HepG2 (cell line): ENCODE data around the gene MEX3D.

Experiments used
- CENPX ChIP-seq: sonication (generic); formaldehyde crosslinking; IDR thresholded peaks from 2 replicates; pipeline ENCODE4 v1.9.0; 2021; ENCODE audit warnings: mild to moderate bottlenecking, missing genetic modification reagents, moderate library complexity
- CTCF ChIP-seq: sonication (generic); formaldehyde crosslinking; IDR thresholded peaks from 2 replicates; pipeline ENCODE4 v1.5.0; 2020; ENCODE audit warnings: mild to moderate bottlenecking, missing genetic modification reagents, moderate library complexity
- KDM2A ChIP-seq: sonication (generic); formaldehyde crosslinking; IDR thresholded peaks from 2 replicates; pipeline ENCODE4 v1.4.0; 2020; ENCODE audit warnings: low read depth, missing genetic modification reagents, borderline replicate concordance
- MYNN ChIP-seq: sonication (generic); formaldehyde crosslinking; IDR thresholded peaks from 2 replicates; pipeline ENCODE4 v1.4.0; 2020; ENCODE audit warnings: mild to moderate bottlenecking, low read depth, missing genetic modification reagents
- NFE2L2 ChIP-seq: fragments of 150-350 bp; IDR thresholded peaks from 2 replicates; pipeline ENCODE4 v1.6.1; 2014; ENCODE audit warnings: low read length
- NR2C2 ChIP-seq: sonication (generic); formaldehyde crosslinking; IDR thresholded peaks from 2 replicates; pipeline ENCODE4 v1.4.0; 2020; ENCODE audit warnings: missing genetic modification reagents, mild to moderate bottlenecking, moderate library complexity, borderline replicate concordance
- RELA ChIP-seq: sonication (generic); formaldehyde crosslinking; IDR thresholded peaks from 2 replicates; pipeline ENCODE4 v1.4.0; 2020; ENCODE audit warnings: missing genetic modification reagents
- REPIN1 ChIP-seq: sonication (generic); formaldehyde crosslinking; IDR thresholded peaks from 2 replicates; pipeline ENCODE4 v1.8.0; 2022; ENCODE audit warnings: missing genetic modification reagents, low read depth, mild to moderate bottlenecking, borderline replicate concordance
- TCF7L2 ChIP-seq: IDR thresholded peaks from 2 replicates; pipeline ENCODE4 v1.6.1; 2011; ENCODE audit warnings: mild to moderate bottlenecking, low read depth, low read length, moderate library complexity
- ZBTB20 ChIP-seq: sonication (generic); formaldehyde crosslinking; IDR thresholded peaks from 2 replicates; pipeline ENCODE4 v1.8.1; 2023; ENCODE audit warnings: missing genetic modification reagents, low read depth, mild to moderate bottlenecking, borderline replicate concordance
- ZFP41 ChIP-seq: sonication (generic); formaldehyde crosslinking; IDR thresholded peaks from 2 replicates; pipeline ENCODE4 v1.4.0; 2020; ENCODE audit warnings: mild to moderate bottlenecking, missing genetic modification reagents, borderline replicate concordance
- ZFX ChIP-seq: sonication (generic); formaldehyde crosslinking; IDR thresholded peaks from 2 replicates; pipeline ENCODE4 v1.4.0; 2020; ENCODE audit warnings: mild to moderate bottlenecking, low read depth, missing genetic modification reagents, moderate library complexity
- TF ChIP-seq, protein P1 (sequence below): sonication (generic); formaldehyde crosslinking; conservative IDR thresholded peaks from 2 replicates; pipeline ENCODE4 v1.4.0; 2020; ENCODE audit warnings: missing genetic modification reagents
- TF ChIP-seq, protein P2 (sequence below): sonication (generic); formaldehyde crosslinking; IDR thresholded peaks from 2 replicates; pipeline ENCODE4 v1.9.0; 2021; ENCODE audit warnings: missing genetic modification reagents, borderline replicate concordance

- TF ChIP-seq CTCF (CRISPR knock-in tag) (no peak), NFE2L2 (no peak), NR2C2 (CRISPR knock-in tag) (no peak), ZFX (CRISPR knock-in tag) (no peak), TCF7L2 (no peak), ZFP41 (CRISPR knock-in tag) (no peak), MYNN (CRISPR knock-in tag) (no peak), CENPX (CRISPR knock-in tag) (no peak), REPIN1 (CRISPR knock-in tag) (no peak), RELA (CRISPR knock-in tag) (no peak), KDM2A (no peak), ZBTB20 (CRISPR knock-in tag) (no peak)
- TF ChIP-seq, protein P1, sequence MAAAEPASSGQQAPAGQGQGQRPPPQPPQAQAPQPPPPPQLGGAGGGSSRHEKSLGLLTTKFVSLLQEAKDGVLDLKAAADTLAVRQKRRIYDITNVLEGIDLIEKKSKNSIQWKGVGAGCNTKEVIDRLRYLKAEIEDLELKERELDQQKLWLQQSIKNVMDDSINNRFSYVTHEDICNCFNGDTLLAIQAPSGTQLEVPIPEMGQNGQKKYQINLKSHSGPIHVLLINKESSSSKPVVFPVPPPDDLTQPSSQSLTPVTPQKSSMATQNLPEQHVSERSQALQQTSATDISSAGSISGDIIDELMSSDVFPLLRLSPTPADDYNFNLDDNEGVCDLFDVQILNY (CRISPR knock-in tag), result no peak
- TF ChIP-seq, protein P2, sequence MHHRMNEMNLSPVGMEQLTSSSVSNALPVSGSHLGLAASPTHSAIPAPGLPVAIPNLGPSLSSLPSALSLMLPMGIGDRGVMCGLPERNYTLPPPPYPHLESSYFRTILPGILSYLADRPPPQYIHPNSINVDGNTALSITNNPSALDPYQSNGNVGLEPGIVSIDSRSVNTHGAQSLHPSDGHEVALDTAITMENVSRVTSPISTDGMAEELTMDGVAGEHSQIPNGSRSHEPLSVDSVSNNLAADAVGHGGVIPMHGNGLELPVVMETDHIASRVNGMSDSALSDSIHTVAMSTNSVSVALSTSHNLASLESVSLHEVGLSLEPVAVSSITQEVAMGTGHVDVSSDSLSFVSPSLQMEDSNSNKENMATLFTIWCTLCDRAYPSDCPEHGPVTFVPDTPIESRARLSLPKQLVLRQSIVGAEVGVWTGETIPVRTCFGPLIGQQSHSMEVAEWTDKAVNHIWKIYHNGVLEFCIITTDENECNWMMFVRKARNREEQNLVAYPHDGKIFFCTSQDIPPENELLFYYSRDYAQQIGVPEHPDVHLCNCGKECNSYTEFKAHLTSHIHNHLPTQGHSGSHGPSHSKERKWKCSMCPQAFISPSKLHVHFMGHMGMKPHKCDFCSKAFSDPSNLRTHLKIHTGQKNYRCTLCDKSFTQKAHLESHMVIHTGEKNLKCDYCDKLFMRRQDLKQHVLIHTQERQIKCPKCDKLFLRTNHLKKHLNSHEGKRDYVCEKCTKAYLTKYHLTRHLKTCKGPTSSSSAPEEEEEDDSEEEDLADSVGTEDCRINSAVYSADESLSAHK, result no peak
These were observed 51.8 kb downstream of the MEX3D start for GRCh38 chr19:1516395-1516753.
